T-helper 22 cell (primary cell): ENCODE measurements around the gene DACH1.
"Not testable (repeated sequence)": the region's sequence is repeated elsewhere in the genome, so short reads cannot be mapped to it uniquely, and the experiment has no call there.

ENCODE experiments used
- DNase-seq: peaks from one replicate; pipeline ENCODE4 v3.0.0-alpha.2; 2020; ENCODE audit warnings: low read depth

DACH1 gene

GRCh38 chr13:71828564-71828963 lies 38.4 kb downstream of the DACH1 start:
- no peak for DNase-seq

GRCh38 chr13:71828117-71828516 lies 38.9 kb downstream of the DACH1 start:
- no peak for DNase-seq

- DNase-seq, result no peak
These were observed 39.8 kb downstream of the DACH1 start for GRCh38 chr13:71827241-71827640.

- DNase-seq, result no peak
These were observed 46.3 kb downstream of the DACH1 start for GRCh38 chr13:71820699-71821098.

- DNase-seq, result no peak
These were observed 49.7 kb downstream of the DACH1 start for GRCh38 chr13:71817335-71817734.

GRCh38 chr13:71814806-71815360 lies 52.1 kb downstream of the DACH1 start:
- DNase-seq, result no peak

GRCh38 chr13:71813187-71813586 lies 53.8 kb downstream of the DACH1 start:
- no peak for DNase-seq

GRCh38 chr13:71811344-71811743 lies 55.7 kb downstream of the DACH1 start:
- no peak for DNase-seq

GRCh38 chr13:71808708-71809107 lies 58.3 kb downstream of the DACH1 start:
- DNase-seq, result no peak

GRCh38 chr13:71806886-71807285 lies 60.1 kb downstream of the DACH1 start:
- no peak for DNase-seq

GRCh38 chr13:71803066-71803465 lies 63.9 kb downstream of the DACH1 start:
- no peak for DNase-seq

- no peak for DNase-seq
These were observed 65.2 kb downstream of the DACH1 start for GRCh38 chr13:71801781-71802180.

- DNase-seq, result no peak
These were observed 65.7 kb downstream of the DACH1 start for GRCh38 chr13:71801165-71801760.

- DNase-seq, result no peak
These were observed 67.7 kb downstream of the DACH1 start for GRCh38 chr13:71799324-71799723.

GRCh38 chr13:71798707-71799106 lies 68.3 kb downstream of the DACH1 start:
- no peak for DNase-seq

- no peak for DNase-seq
These were observed 69.5 kb downstream of the DACH1 start for GRCh38 chr13:71797517-71797916.

GRCh38 chr13:71789693-71790329 lies 77.2 kb downstream of the DACH1 start:
- no peak for DNase-seq

- DNase-seq, result no peak
These were observed 78.0 kb downstream of the DACH1 start for GRCh38 chr13:71789037-71789436.

GRCh38 chr13:71787414-71787813 lies 79.6 kb downstream of the DACH1 start:
- DNase-seq, result no peak

GRCh38 chr13:71786875-71787274 lies 80.1 kb downstream of the DACH1 start:
- DNase-seq, result no peak

- DNase-seq, result no peak
These were observed 81.6 kb downstream of the DACH1 start for GRCh38 chr13:71785361-71785760.

GRCh38 chr13:71780546-71780945 lies 86.5 kb downstream of the DACH1 start:
- DNase-seq, result no peak

GRCh38 chr13:71778998-71779397 lies 88.0 kb downstream of the DACH1 start:
- not testable (repeated sequence) for DNase-seq

GRCh38 chr13:71775966-71776365 lies 91.0 kb downstream of the DACH1 start:
- DNase-seq, result no peak
